HL-60 (cell line): ENCODE results near the gene SKA3.
"Not testable (repeated sequence)": the region's sequence is repeated elsewhere in the genome, so short reads cannot be mapped to it uniquely, and the experiment has no call there.

ENCODE experiments used
- DNase-seq, 2 experiments: peaks; one replicate each; pipeline ENCODE4 v3.0.0-alpha.2; 2010 to 2020; ENCODE audit warnings: low read depth in 1 of 2, low spot score in 1 of 2
- H3K27ac ChIP-seq: fragments of 250-450 bp; sonication (Bioruptor Pico); replicated peaks from 2 replicates; pipeline ENCODE4 v1.5.1; 2020; ENCODE audit warnings: mild to moderate bottlenecking, moderate library complexity
- H3K27me3 ChIP-seq: fragments of 250-450 bp; sonication (Bioruptor Pico); 2 replicates; pipeline ENCODE4 v1.5.1; 2021; ENCODE audit warnings: mild to moderate bottlenecking, moderate library complexity; ENCODE audit not compliant: insufficient read depth, poor library complexity, severe bottlenecking
- H3K4me3 ChIP-seq: replicated peaks from 2 replicates; pipeline ENCODE4 v1.5.1; 2011; ENCODE audit warnings: mild to moderate bottlenecking, control low read depth, low read length; ENCODE audit not compliant: insufficient read depth
- GABPA ChIP-seq: IDR thresholded peaks from 2 replicates; pipeline ENCODE4 v1.6.1; 2012; ENCODE audit warnings: low read depth
- POLR2AphosphoS5 ChIP-seq: IDR thresholded peaks from 2 replicates; pipeline ENCODE4 v1.6.1; 2012; ENCODE audit warnings: low read depth
- SPI1 ChIP-seq: IDR thresholded peaks from 2 replicates; pipeline ENCODE4 v1.6.1; 2012; ENCODE audit warnings: low read depth, mild to moderate bottlenecking, borderline replicate concordance
- TF ChIP-seq, protein P1 (sequence below): IDR thresholded peaks from one replicate; pipeline ENCODE4 v1.5.1; 2011; ENCODE audit warnings: low read length, control low read depth, inconsistent platforms; ENCODE audit not compliant: insufficient read depth
- TF ChIP-seq, protein P2 (sequence below): IDR thresholded peaks from 2 replicates; pipeline ENCODE4 v1.6.1; 2012; ENCODE audit warnings: low read depth; ENCODE audit not compliant: insufficient replicate concordance

Gene SKA3

GRCh38 chr13:21219036-21219381 lies 42.7 kb upstream of the SKA3 start:
- DNase-seq, result peak in 1 of 2 experiments; percentile 54
- no peak overlapping the region for H3K4me3 ChIP-seq
- TF ChIP-seq, protein P1, sequence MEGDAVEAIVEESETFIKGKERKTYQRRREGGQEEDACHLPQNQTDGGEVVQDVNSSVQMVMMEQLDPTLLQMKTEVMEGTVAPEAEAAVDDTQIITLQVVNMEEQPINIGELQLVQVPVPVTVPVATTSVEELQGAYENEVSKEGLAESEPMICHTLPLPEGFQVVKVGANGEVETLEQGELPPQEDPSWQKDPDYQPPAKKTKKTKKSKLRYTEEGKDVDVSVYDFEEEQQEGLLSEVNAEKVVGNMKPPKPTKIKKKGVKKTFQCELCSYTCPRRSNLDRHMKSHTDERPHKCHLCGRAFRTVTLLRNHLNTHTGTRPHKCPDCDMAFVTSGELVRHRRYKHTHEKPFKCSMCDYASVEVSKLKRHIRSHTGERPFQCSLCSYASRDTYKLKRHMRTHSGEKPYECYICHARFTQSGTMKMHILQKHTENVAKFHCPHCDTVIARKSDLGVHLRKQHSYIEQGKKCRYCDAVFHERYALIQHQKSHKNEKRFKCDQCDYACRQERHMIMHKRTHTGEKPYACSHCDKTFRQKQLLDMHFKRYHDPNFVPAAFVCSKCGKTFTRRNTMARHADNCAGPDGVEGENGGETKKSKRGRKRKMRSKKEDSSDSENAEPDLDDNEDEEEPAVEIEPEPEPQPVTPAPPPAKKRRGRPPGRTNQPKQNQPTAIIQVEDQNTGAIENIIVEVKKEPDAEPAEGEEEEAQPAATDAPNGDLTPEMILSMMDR, result no peak
- TF ChIP-seq SPI1 (no peak), GABPA (no peak), POLR2AphosphoS5 (no peak)
- TF ChIP-seq, protein P2, sequence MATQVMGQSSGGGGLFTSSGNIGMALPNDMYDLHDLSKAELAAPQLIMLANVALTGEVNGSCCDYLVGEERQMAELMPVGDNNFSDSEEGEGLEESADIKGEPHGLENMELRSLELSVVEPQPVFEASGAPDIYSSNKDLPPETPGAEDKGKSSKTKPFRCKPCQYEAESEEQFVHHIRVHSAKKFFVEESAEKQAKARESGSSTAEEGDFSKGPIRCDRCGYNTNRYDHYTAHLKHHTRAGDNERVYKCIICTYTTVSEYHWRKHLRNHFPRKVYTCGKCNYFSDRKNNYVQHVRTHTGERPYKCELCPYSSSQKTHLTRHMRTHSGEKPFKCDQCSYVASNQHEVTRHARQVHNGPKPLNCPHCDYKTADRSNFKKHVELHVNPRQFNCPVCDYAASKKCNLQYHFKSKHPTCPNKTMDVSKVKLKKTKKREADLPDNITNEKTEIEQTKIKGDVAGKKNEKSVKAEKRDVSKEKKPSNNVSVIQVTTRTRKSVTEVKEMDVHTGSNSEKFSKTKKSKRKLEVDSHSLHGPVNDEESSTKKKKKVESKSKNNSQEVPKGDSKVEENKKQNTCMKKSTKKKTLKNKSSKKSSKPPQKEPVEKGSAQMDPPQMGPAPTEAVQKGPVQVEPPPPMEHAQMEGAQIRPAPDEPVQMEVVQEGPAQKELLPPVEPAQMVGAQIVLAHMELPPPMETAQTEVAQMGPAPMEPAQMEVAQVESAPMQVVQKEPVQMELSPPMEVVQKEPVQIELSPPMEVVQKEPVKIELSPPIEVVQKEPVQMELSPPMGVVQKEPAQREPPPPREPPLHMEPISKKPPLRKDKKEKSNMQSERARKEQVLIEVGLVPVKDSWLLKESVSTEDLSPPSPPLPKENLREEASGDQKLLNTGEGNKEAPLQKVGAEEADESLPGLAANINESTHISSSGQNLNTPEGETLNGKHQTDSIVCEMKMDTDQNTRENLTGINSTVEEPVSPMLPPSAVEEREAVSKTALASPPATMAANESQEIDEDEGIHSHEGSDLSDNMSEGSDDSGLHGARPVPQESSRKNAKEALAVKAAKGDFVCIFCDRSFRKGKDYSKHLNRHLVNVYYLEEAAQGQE, result no peak
- peak overlapping the region; percentile 92 for H3K27ac ChIP-seq
- H3K27me3 ChIP-seq, result no peaks in the 10 kb centered on the region

DNA sequence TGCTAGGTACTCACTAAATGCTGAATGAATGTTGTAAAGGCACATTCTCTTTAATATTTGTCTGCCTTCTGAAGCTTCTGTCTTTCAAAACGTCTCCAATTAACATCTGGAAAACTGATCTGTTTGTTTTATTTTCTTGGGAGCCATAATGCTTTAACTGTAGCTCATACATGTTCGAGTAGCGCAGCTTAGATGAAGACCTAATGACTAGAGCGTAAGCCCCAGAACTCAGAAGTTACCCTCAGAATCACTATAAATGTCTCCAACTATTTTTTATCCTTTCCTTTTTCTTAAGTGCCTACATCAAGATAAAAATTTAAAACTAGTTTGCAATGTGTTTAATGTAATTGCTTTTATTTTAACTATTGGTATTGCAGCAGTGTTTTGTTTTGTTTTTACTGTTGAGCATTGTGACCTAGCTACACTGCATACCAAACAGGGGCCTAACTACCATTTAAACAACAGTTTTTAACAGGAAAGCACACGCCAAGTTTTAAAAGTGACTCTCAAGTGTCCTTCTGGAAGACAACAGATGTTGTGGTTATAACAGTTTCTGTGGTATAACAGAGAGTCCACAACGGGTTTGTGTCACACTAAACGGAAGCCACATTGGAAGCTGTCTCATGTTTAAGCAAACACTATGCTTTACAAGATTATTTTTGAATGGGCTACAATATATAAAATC lies 42.1 kb upstream of the SKA3 start:
- peak overlapping the region; percentile 92 for H3K27ac ChIP-seq
- DNase-seq, result peak; percentile 30 to 76
- H3K27me3 ChIP-seq, result no peaks in the 10 kb centered on the region
- TF ChIP-seq, protein P2, result no peak
- TF ChIP-seq, protein P1, result no peak
- TF ChIP-seq POLR2AphosphoS5 (peak; percentile 75), GABPA (no peak), SPI1 (no peak)
- no peak overlapping the region for H3K4me3 ChIP-seq

DNA sequence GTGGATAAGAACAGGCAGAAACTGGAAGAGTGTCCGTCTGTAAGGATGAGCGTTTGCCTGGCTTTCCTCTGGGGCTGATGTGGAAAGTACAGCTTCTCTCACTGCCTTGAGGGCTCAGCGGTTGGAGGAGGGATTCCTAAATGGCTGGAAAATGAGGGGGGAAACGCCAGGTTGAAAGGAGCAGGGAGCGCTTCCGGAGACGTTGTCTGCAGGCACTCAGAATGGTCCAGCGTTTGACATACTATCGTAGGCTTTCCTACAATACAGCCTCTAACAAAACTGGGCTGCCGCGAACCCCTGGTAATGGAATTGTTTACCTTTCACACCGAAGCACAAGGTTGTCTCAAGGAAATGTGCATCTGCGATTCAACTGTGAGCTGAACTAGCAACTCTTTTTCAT lies 40.0 kb upstream of the SKA3 start:
- H3K27ac ChIP-seq, result no peak overlapping the region
- TF ChIP-seq SPI1 (no peak), GABPA (no peak), POLR2AphosphoS5 (no peak)
- TF ChIP-seq, protein P1, result no peak
- TF ChIP-seq, protein P2, result no peak
- no peak overlapping the region for H3K4me3 ChIP-seq
- H3K27me3 ChIP-seq, result no peaks in the 10 kb centered on the region
- DNase-seq, result no peak

DNA sequence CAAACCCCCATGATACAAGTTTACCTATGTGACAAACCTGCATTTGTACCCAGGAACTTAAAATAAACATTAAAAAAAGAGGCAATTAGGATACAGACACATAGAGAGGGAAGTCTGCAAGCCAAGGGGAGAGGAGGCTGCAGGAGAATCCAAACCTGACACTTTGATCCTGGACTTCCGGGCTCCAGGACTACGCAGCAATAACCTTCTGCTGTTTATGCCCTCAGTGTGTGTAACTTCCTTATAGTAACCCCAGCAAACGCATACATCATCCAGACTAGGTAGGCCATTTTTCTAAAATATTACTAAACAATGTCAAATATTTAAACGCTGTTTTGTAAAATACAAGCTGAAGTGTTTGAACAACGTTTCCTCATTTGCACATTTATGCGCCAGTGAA lies 39.1 kb upstream of the SKA3 start:
- not testable (repeated sequence) for H3K27ac ChIP-seq, DNase-seq, H3K4me3 ChIP-seq, H3K27me3 ChIP-seq
